A673 (cell line): Measurements from ENCODE around the gene HOXA9. TPM values are rescaled to one million over a fixed set of nuclear protein-coding genes. Genes with fewer than 3 reads are reported as not detected.

ENCODE experiments used
- BruUV-seq: library from RNA; stranded (reverse); fragments of 400-500 nt; replicated peaks from 2 replicates; lab custom pipeline; 2021; lab: Mats Ljungman, UMichigan
- CTCF ChIA-PET: fragments of 300-600 bp; sonication (Branson Sonifier 250); formaldehyde crosslinking; loops from one replicate; lab custom pipeline; 2022; ENCODE audit warnings: antibody characterized with exemption; lab: Charles Lee
- POLR2A ChIA-PET: fragments of 300-600 bp; sonication (Branson Sonifier 250); formaldehyde crosslinking; loops from one replicate; lab custom pipeline; 2022; ENCODE audit warnings: antibody characterized with exemption; ENCODE audit not compliant: low non-redundant PET; lab: Charles Lee
- DNase-seq: peaks from one replicate; pipeline ENCODE4 v3.0.0-alpha.2; 2015; ENCODE audit warnings: low spot score
- H3K27ac ChIP-seq: fragments of 200-600 bp; sonication (generic); 2 replicates; pipeline ENCODE4 v1.5.1; 2016; ENCODE audit warnings: mixed run types, low read depth, mild to moderate bottlenecking, mixed read lengths, antibody characterized with exemption, low read length; ENCODE audit not compliant: poor library complexity, severe bottlenecking
- H3K27me3 ChIP-seq: fragments of 200-600 bp; sonication (generic); replicated peaks from 2 replicates; pipeline ENCODE4 v1.6.1; 2017; ENCODE audit warnings: mixed run types, low read depth, mild to moderate bottlenecking, mixed read lengths, antibody characterized with exemption, low read length; ENCODE audit not compliant: insufficient read depth, poor library complexity
- H3K36me3 ChIP-seq: fragments of 200-600 bp; sonication (generic); 2 replicates; pipeline ENCODE4 v1.6.1; 2016; ENCODE audit warnings: mixed run types, mild to moderate bottlenecking, mixed read lengths, antibody characterized with exemption, low read length; ENCODE audit not compliant: insufficient read depth, poor library complexity, severe bottlenecking
- H3K4me1 ChIP-seq: fragments of 200-600 bp; sonication (generic); 2 replicates; pipeline ENCODE4 v1.6.1; 2017; ENCODE audit warnings: mixed run types, mild to moderate bottlenecking, mixed read lengths, antibody characterized with exemption, low read length; ENCODE audit not compliant: insufficient read depth, poor library complexity, severe bottlenecking
- H3K4me3 ChIP-seq: fragments of 200-600 bp; sonication (generic); 2 replicates; pipeline ENCODE4 v1.5.1; 2016; ENCODE audit warnings: low read depth, mixed run types, mild to moderate bottlenecking, mixed read lengths, low read length; ENCODE audit not compliant: poor library complexity, severe bottlenecking
- H3K9me3 ChIP-seq: fragments of 200-600 bp; sonication (generic); 2 replicates; pipeline ENCODE4 v1.6.1; 2016; ENCODE audit warnings: mixed run types, low read depth, mild to moderate bottlenecking, mixed read lengths, antibody characterized with exemption, low read length; ENCODE audit not compliant: poor library complexity, severe bottlenecking
- EZH2 ChIP-seq: fragments of 200-600 bp; sonication (generic); IDR thresholded peaks from 2 replicates; pipeline ENCODE4 v1.6.1; 2017; ENCODE audit warnings: borderline replicate concordance, low read depth, mild to moderate bottlenecking, mixed read lengths, antibody characterized with exemption, low read length; ENCODE audit not compliant: poor library complexity, severe bottlenecking
- intact Hi-C: fragments of 100-400 bp; cut with micrococcal nuclease; formaldehyde crosslinking; loops from one replicate; pipeline ENCODE4 v1.10.0; 2022; ENCODE audit not compliant: unreplicated experiment
- total RNA-seq: library from RNA; stranded (reverse); gene quantifications from 2 replicates; pipeline ENCODE4 v1.2.3, GENCODE V29; 2021
- TF ChIP-seq, protein P1 (sequence below): fragments of 300-800, 200-600 bp; sonication (generic); conservative IDR thresholded peaks from 2 replicates; pipeline ENCODE4 v1.5.1; 2017; ENCODE audit warnings: low read depth, mild to moderate bottlenecking, antibody characterized with exemption, low read length, moderate library complexity, mixed read lengths

Gene HOXA9
- total RNA-seq, 1 experiment from 2014 or later, result not detected

DNA sequence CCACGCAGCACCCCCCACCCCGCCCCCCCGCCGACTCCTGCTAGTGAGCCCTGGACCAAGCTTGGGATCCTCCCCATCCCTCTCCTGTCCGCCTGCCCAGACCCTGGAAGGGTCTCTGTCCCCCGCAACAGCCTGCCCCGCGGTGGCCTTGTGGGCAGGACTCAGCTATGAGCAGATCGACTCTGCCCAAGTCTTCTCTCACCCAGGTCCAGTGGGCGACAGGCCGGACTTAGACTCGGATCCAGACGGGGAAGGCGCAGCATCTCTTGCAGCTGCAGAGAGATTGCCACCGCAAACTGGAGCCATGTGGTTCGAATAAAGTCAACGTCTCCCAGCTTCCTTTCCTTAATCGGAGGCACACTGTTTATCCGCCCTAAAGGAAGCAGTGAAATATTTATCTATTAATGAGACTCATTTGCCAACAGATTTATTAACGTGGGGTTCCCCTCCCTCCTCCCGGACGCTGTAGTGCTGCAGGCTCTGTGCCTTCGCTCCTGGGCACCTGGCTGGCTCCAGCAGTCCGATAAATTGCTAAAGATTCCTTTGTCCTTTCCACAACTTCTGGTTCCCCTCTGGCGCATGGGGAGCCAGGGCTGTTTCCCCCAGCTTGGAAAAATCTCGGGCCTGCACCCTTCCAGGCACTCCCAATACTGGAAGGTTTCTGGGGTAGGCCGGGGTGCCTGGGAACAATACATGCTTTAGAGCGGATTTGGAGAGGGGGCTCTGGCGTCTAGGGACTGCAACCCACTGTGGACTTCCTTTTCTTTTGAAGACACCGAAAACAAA is 8.2 kb downstream of the HOXA9 start:
- no peak overlapping the region for H3K27ac ChIP-seq
- no peak for DNase-seq
- intact Hi-C loops, result no loop called here
- peaks cover 63% of the 10 kb centered on the region for H3K27me3 ChIP-seq
- H3K4me3 ChIP-seq, result peak overlapping the region; percentile 49
- no peaks in the 10 kb centered on the region for H3K36me3 ChIP-seq
- ChIA-PET CTCF (no interaction called here), POLR2A (no interaction called here)
- no TSS peak for BruUV-seq
- H3K4me1 ChIP-seq, result peaks cover 7% of the 10 kb centered on the region
- TF ChIP-seq EZH2, result no peak
- TF ChIP-seq, protein P1, sequence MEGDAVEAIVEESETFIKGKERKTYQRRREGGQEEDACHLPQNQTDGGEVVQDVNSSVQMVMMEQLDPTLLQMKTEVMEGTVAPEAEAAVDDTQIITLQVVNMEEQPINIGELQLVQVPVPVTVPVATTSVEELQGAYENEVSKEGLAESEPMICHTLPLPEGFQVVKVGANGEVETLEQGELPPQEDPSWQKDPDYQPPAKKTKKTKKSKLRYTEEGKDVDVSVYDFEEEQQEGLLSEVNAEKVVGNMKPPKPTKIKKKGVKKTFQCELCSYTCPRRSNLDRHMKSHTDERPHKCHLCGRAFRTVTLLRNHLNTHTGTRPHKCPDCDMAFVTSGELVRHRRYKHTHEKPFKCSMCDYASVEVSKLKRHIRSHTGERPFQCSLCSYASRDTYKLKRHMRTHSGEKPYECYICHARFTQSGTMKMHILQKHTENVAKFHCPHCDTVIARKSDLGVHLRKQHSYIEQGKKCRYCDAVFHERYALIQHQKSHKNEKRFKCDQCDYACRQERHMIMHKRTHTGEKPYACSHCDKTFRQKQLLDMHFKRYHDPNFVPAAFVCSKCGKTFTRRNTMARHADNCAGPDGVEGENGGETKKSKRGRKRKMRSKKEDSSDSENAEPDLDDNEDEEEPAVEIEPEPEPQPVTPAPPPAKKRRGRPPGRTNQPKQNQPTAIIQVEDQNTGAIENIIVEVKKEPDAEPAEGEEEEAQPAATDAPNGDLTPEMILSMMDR, result no peak
- H3K9me3 ChIP-seq, result no peaks in the 10 kb centered on the region

DNA sequence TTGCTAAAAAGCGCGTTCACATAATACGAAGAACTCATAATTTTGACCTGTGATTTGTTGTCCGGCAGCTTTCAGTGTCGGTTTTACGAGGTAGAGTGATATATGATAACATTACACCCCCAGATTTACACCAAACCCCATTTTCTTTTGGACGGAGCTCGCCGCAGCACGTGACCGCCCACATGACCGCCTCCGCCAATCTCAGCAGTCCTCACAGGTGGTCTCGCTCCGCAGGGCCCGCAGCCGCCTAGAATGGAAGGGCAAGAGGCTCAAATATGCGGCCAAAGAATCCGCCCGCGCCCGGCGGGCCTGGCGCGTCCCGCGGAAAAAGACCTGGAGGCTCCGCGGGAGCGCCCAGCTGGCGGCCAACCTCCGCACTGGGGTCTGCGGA is 8.8 kb downstream of the HOXA9 start, which contains the start of gene HOXA7:
Gene HOXA7 (minus strand): TSS at position 168 of the 391 bp plus-strand sequence. CDS start 130 bp downstream, at position 38.
- intact Hi-C loops, result no loop called here
- DNase-seq, result peak; percentile 41
- Histone ChIP-seq H3K27ac (no peak within 1 kb of the TSS), H3K4me1 (peaks cover 7% of the 10 kb centered on the region), H3K27me3 (peaks cover 70% of the 10 kb centered on the region), H3K4me3 (peak within 1 kb of the TSS; percentile 49), H3K9me3 (no peaks in the 10 kb centered on the region), H3K36me3 (no peaks in the 10 kb centered on the region)
- TF ChIP-seq EZH2, result no peak
- TF ChIP-seq, protein P1, result no peak
- POLR2A ChIA-PET, result no interaction called here
- no TSS peak for BruUV-seq
- CTCF ChIA-PET, result no interaction called here

DNA sequence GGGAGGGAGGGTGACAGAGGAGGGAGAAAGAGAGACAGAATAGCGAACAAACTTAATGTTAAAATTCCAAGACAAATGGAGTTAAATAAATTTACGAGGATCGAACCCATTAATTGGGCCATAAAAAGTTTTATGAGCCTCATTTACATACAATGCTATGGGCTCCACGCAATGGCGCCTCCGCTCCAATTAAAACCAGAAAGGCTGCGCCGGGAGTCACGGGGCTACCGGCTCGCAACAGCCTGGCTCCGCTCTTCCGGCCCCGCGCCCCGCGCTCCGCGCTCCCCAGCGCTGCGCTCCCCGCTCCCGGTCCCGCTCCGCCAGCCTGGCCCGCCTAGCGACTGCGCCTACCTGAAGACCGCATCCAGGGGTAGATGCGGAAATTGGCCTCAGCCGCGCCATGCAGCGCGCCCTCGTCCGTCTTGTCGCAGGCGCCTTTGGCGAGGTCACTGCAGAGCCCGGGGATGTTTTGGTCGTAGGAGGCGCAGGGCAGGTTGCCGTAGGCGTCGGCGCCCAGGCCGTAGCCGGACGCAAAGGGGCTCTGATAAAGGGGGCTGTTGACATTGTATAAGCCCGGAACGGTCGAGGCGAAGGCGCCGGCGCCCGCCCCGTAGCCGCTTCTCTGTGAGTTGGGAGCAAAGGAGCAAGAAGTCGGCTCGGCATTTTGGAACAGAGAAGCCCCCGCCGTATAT is 9.4 kb downstream of the HOXA9 start:
- Histone ChIP-seq H3K9me3 (no peaks in the 10 kb centered on the region), H3K4me1 (peaks cover 7% of the 10 kb centered on the region), H3K36me3 (no peaks in the 10 kb centered on the region), H3K4me3 (peak overlapping the region; percentile 49), H3K27ac (no peak overlapping the region), H3K27me3 (peaks cover 75% of the 10 kb centered on the region)
- TF ChIP-seq, protein P1, result no peak
- peak; percentile 95 for TF ChIP-seq EZH2
- no TSS peak for BruUV-seq
- DNase-seq, result no peak
- ChIA-PET CTCF (no interaction called here), POLR2A (no interaction called here)
- intact Hi-C loops, result no loop called here
